ENCODE measurements around the gene CYP24A1. TPM values are rescaled to one million over a fixed set of nuclear protein-coding genes. Genes with fewer than 3 reads are reported as not detected.
A peak's percentile ranks its signal among the peaks of the same experiment; 100 is the strongest.

CYP24A1 gene
- total and polyA plus RNA-seq, 2 of the 13 experiments (the other 11 are each of a cell fraction or from before 2014, with no cell fraction given): 9.4 to 32.7 TPM

- TF ChIP-seq TBX3 (IDR thresholded peaks at IDR 0.05; ENCODE audit: borderline replicate concordance) (peak; percentile 97), AKAP8 (CRISPR knock-in tag; IDR thresholded peaks at IDR 0.05) (no peak; the same call in 1 of the 2 replicates), ZMYM3 (CRISPR knock-in tag; IDR thresholded peaks at IDR 0.05) (peak; percentile 93), DRAP1 (CRISPR knock-in tag; IDR thresholded peaks at IDR 0.05) (peak; percentile 86; the same call in 1 of the 2 replicates), NCOR1 (IDR thresholded peaks at IDR 0.05; ENCODE audit: borderline replicate concordance, low read length) (no peak; the same call in 1 of the 2 replicates), ZNF616 (CRISPR knock-in tag; IDR thresholded peaks at IDR 0.05; ENCODE audit: low read depth) (0 out of 2 replicates have a peak, but pooled peaks have one; percentile 47), HNRNPUL1 (IDR thresholded peaks at IDR 0.05; ENCODE audit: low read depth, low read length) (no peak), TOE1 (CRISPR knock-in tag; IDR thresholded peaks at IDR 0.05) (peak; percentile 31; the same call in 1 of the 2 replicates), ZFP37 (CRISPR knock-in tag; IDR thresholded peaks at IDR 0.05; ENCODE audit: borderline replicate concordance) (peak; percentile 82; the same call in 1 of the 2 replicates), ZNF550 (CRISPR knock-in tag; IDR thresholded peaks at IDR 0.05; ENCODE audit: borderline replicate concordance) (no peak), RFX3 (CRISPR knock-in tag; IDR thresholded peaks at IDR 0.05) (0 out of 2 replicates have a peak, but pooled peaks have one; percentile 1), FOXP1 (IDR thresholded peaks at IDR 0.05) (peak; percentile 95), FOXP1 (CRISPR knock-in tag; IDR thresholded peaks at IDR 0.05) (peak; percentile 97), ZBTB1 (CRISPR knock-in tag; IDR thresholded peaks at IDR 0.05; ENCODE audit: borderline replicate concordance) (0 out of 2 replicates have a peak, but pooled peaks have one; percentile 67), KLF13 (CRISPR knock-in tag; IDR thresholded peaks at IDR 0.05) (no peak), ZNF598 (CRISPR knock-in tag; IDR thresholded peaks at IDR 0.05; ENCODE audit: borderline replicate concordance) (peak; percentile 91), FOXJ3 (CRISPR knock-in tag; IDR thresholded peaks at IDR 0.05; ENCODE audit: borderline replicate concordance) (peak; percentile 98), HNF4G (IDR thresholded peaks at IDR 0.05; ENCODE audit: borderline replicate concordance, low read depth, low read length) (peak; percentile 38; the same call in 1 of the 2 replicates), HNF4G (CRISPR knock-in tag; IDR thresholded peaks at IDR 0.05; ENCODE audit: borderline replicate concordance, low read depth) (peak; percentile 87), ZNF230 (CRISPR knock-in tag; IDR thresholded peaks at IDR 0.05) (no peak), ELF3 (CRISPR knock-in tag; IDR thresholded peaks at IDR 0.05) (peak; percentile 100), MATR3 (CRISPR knock-in tag; IDR thresholded peaks at IDR 0.05) (no peak), ZNF614 (CRISPR knock-in tag; IDR thresholded peaks at IDR 0.05; ENCODE audit: borderline replicate concordance) (peak; percentile 99)
- TF ChIP-seq, protein P1, sequence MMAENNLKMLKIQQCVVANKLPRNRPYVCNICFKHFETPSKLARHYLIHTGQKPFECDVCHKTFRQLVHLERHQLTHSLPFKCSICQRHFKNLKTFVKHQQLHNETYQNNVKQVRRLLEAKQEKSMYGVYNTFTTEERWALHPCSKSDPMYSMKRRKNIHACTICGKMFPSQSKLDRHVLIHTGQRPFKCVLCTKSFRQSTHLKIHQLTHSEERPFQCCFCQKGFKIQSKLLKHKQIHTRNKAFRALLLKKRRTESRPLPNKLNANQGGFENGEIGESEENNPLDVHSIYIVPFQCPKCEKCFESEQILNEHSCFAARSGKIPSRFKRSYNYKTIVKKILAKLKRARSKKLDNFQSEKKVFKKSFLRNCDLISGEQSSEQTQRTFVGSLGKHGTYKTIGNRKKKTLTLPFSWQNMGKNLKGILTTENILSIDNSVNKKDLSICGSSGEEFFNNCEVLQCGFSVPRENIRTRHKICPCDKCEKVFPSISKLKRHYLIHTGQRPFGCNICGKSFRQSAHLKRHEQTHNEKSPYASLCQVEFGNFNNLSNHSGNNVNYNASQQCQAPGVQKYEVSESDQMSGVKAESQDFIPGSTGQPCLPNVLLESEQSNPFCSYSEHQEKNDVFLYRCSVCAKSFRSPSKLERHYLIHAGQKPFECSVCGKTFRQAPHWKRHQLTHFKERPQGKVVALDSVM (CRISPR knock-in tag; IDR thresholded peaks at IDR 0.05): no peak
These were observed 50.1 kb downstream of the CYP24A1 start (continued) for GRCh38 chr20:54123587-54124180.
